ENCODE data around the gene ARHGEF10L.

Gene ARHGEF10L

GRCh38 chr1:17588048-17588871 is 48.8 kb downstream of the ARHGEF10L start:
- Histone ChIP-seq H3K27ac (ENCODE audit: low read depth in 2 of 2, low read length in 2 of 2) (peak overlapping the region; percentile 95 to 96), H3K9ac (ENCODE audit: low read depth in 1 of 2, low read length in 2 of 2) (peak overlapping the region; percentile 64 to 84), H3K27me3 (ENCODE audit: control insufficient read depth in 2 of 2, insufficient read depth in 2 of 2, low read length in 2 of 2) (no peaks in the 10 kb centered on the region), H3K9me3 (ENCODE audit: control insufficient read depth in 2 of 2, low read length in 2 of 2) (no peaks in the 10 kb centered on the region), H3K4me3 (ENCODE audit: low read length in 2 of 2) (peak overlapping the region; percentile 42 to 48), H3K4me1 (ENCODE audit: control insufficient read depth in 2 of 2, insufficient read depth in 2 of 2, low read length in 2 of 2) (peaks cover 55% of the 10 kb centered on the region in 2 donors), H3K36me3 (ENCODE audit: control insufficient read depth in 2 of 2, insufficient read depth in 2 of 2, low read length in 2 of 2) (peaks cover 17 to 25% of the 10 kb centered on the region in 2 donors)

GRCh38 chr1:17591814-17592430 is 52.4 kb downstream of the ARHGEF10L start:
- peak overlapping the region; percentile 27 to 41 for H3K9ac ChIP-seq (ENCODE audit: low read depth in 1 of 2, low read length in 2 of 2)
- peaks cover 64 to 74% of the 10 kb centered on the region in 2 donors for H3K4me1 ChIP-seq (ENCODE audit: control insufficient read depth in 2 of 2, insufficient read depth in 2 of 2, low read length in 2 of 2)
- H3K27me3 ChIP-seq (ENCODE audit: control insufficient read depth in 2 of 2, insufficient read depth in 2 of 2, low read length in 2 of 2): no peaks in the 10 kb centered on the region
- peak overlapping the region; percentile 59 to 61 for H3K27ac ChIP-seq (ENCODE audit: low read depth in 2 of 2, low read length in 2 of 2)
- no peaks in the 10 kb centered on the region for H3K9me3 ChIP-seq (ENCODE audit: control insufficient read depth in 2 of 2, low read length in 2 of 2)
- no peak overlapping the region for H3K4me3 ChIP-seq (ENCODE audit: low read length in 2 of 2)
- peaks cover 23 to 24% of the 10 kb centered on the region in 2 donors for H3K36me3 ChIP-seq (ENCODE audit: control insufficient read depth in 2 of 2, insufficient read depth in 2 of 2, low read length in 2 of 2)

- H3K4me1 ChIP-seq (ENCODE audit: control insufficient read depth in 2 of 2, insufficient read depth in 2 of 2, low read length in 2 of 2): peaks cover 56 to 74% of the 10 kb centered on the region in 2 donors
- peak overlapping the region; percentile 95 to 98 for H3K27ac ChIP-seq (ENCODE audit: low read depth in 2 of 2, low read length in 2 of 2)
- H3K9ac ChIP-seq (ENCODE audit: low read depth in 1 of 2, low read length in 2 of 2): peak overlapping the region in 1 of 2 donors; percentile 39
- H3K27me3 ChIP-seq (ENCODE audit: control insufficient read depth in 2 of 2, insufficient read depth in 2 of 2, low read length in 2 of 2): no peaks in the 10 kb centered on the region
- H3K4me3 ChIP-seq (ENCODE audit: low read length in 2 of 2): no peak overlapping the region
- H3K36me3 ChIP-seq (ENCODE audit: control insufficient read depth in 2 of 2, insufficient read depth in 2 of 2, low read length in 2 of 2): peaks cover 19 to 24% of the 10 kb centered on the region in 2 donors
- no peaks in the 10 kb centered on the region for H3K9me3 ChIP-seq (ENCODE audit: control insufficient read depth in 2 of 2, low read length in 2 of 2)
These were observed 54.5 kb downstream of the ARHGEF10L start for GRCh38 chr1:17594026-17594425.

GRCh38 chr1:17594690-17595601 is 55.4 kb downstream of the ARHGEF10L start:
- Histone ChIP-seq H3K9ac (ENCODE audit: low read depth in 1 of 2, low read length in 2 of 2) (peak overlapping the region; percentile 60 to 85), H3K4me3 (ENCODE audit: low read length in 2 of 2) (no peak overlapping the region), H3K27ac (ENCODE audit: low read depth in 2 of 2, low read length in 2 of 2) (peak overlapping the region; percentile 95 to 98), H3K4me1 (ENCODE audit: control insufficient read depth in 2 of 2, insufficient read depth in 2 of 2, low read length in 2 of 2) (peaks cover 53 to 73% of the 10 kb centered on the region in 2 donors), H3K9me3 (ENCODE audit: control insufficient read depth in 2 of 2, low read length in 2 of 2) (no peaks in the 10 kb centered on the region), H3K27me3 (ENCODE audit: control insufficient read depth in 2 of 2, insufficient read depth in 2 of 2, low read length in 2 of 2) (no peaks in the 10 kb centered on the region), H3K36me3 (ENCODE audit: control insufficient read depth in 2 of 2, insufficient read depth in 2 of 2, low read length in 2 of 2) (peaks cover 19 to 22% of the 10 kb centered on the region in 2 donors)

GRCh38 chr1:17595602-17595925 is 56.1 kb downstream of the ARHGEF10L start:
- H3K9me3 ChIP-seq (ENCODE audit: control insufficient read depth in 2 of 2, low read length in 2 of 2): no peaks in the 10 kb centered on the region
- no peak overlapping the region for H3K4me3 ChIP-seq (ENCODE audit: low read length in 2 of 2)
- H3K36me3 ChIP-seq (ENCODE audit: control insufficient read depth in 2 of 2, insufficient read depth in 2 of 2, low read length in 2 of 2): peaks cover 19 to 24% of the 10 kb centered on the region in 2 donors
- H3K9ac ChIP-seq (ENCODE audit: low read depth in 1 of 2, low read length in 2 of 2): peak overlapping the region; percentile 60 to 85
- H3K4me1 ChIP-seq (ENCODE audit: control insufficient read depth in 2 of 2, insufficient read depth in 2 of 2, low read length in 2 of 2): peaks cover 51 to 73% of the 10 kb centered on the region in 2 donors
- peak overlapping the region; percentile 95 to 98 for H3K27ac ChIP-seq (ENCODE audit: low read depth in 2 of 2, low read length in 2 of 2)
- H3K27me3 ChIP-seq (ENCODE audit: control insufficient read depth in 2 of 2, insufficient read depth in 2 of 2, low read length in 2 of 2): no peaks in the 10 kb centered on the region

- Histone ChIP-seq H3K9me3 (ENCODE audit: control insufficient read depth in 2 of 2, low read length in 2 of 2) (no peaks in the 10 kb centered on the region), H3K4me3 (ENCODE audit: low read length in 2 of 2) (peak overlapping the region; percentile 6 to 37), H3K4me1 (ENCODE audit: control insufficient read depth in 2 of 2, insufficient read depth in 2 of 2, low read length in 2 of 2) (peaks cover 49 to 68% of the 10 kb centered on the region in 2 donors), H3K36me3 (ENCODE audit: control insufficient read depth in 2 of 2, insufficient read depth in 2 of 2, low read length in 2 of 2) (peaks cover 16 to 22% of the 10 kb centered on the region in 2 donors), H3K27me3 (ENCODE audit: control insufficient read depth in 2 of 2, insufficient read depth in 2 of 2, low read length in 2 of 2) (no peaks in the 10 kb centered on the region), H3K27ac (ENCODE audit: low read depth in 2 of 2, low read length in 2 of 2) (peak overlapping the region; percentile 95 to 98), H3K9ac (ENCODE audit: low read depth in 1 of 2, low read length in 2 of 2) (peak overlapping the region; percentile 72 to 85)
These were observed 56.7 kb downstream of the ARHGEF10L start for GRCh38 chr1:17596186-17596585.

GRCh38 chr1:17596651-17597509 is 57.4 kb downstream of the ARHGEF10L start:
- Histone ChIP-seq H3K36me3 (ENCODE audit: control insufficient read depth in 2 of 2, insufficient read depth in 2 of 2, low read length in 2 of 2) (peaks cover 16 to 25% of the 10 kb centered on the region in 2 donors), H3K4me1 (ENCODE audit: control insufficient read depth in 2 of 2, insufficient read depth in 2 of 2, low read length in 2 of 2) (peaks cover 46 to 69% of the 10 kb centered on the region in 2 donors), H3K9me3 (ENCODE audit: control insufficient read depth in 2 of 2, low read length in 2 of 2) (no peaks in the 10 kb centered on the region), H3K9ac (ENCODE audit: low read depth in 1 of 2, low read length in 2 of 2) (peak overlapping the region; percentile 77 to 85), H3K4me3 (ENCODE audit: low read length in 2 of 2) (peak overlapping the region; percentile 41 to 71), H3K27me3 (ENCODE audit: control insufficient read depth in 2 of 2, insufficient read depth in 2 of 2, low read length in 2 of 2) (no peaks in the 10 kb centered on the region), H3K27ac (ENCODE audit: low read depth in 2 of 2, low read length in 2 of 2) (peak overlapping the region; percentile 95 to 98)

- peaks cover 43 to 75% of the 10 kb centered on the region in 2 donors for H3K4me1 ChIP-seq (ENCODE audit: control insufficient read depth in 2 of 2, insufficient read depth in 2 of 2, low read length in 2 of 2)
- peak overlapping the region; percentile 77 to 85 for H3K9ac ChIP-seq (ENCODE audit: low read depth in 1 of 2, low read length in 2 of 2)
- H3K4me3 ChIP-seq (ENCODE audit: low read length in 2 of 2): peak overlapping the region; percentile 41 to 71
- H3K27me3 ChIP-seq (ENCODE audit: control insufficient read depth in 2 of 2, insufficient read depth in 2 of 2, low read length in 2 of 2): no peaks in the 10 kb centered on the region
- H3K9me3 ChIP-seq (ENCODE audit: control insufficient read depth in 2 of 2, low read length in 2 of 2): no peaks in the 10 kb centered on the region
- H3K36me3 ChIP-seq (ENCODE audit: control insufficient read depth in 2 of 2, insufficient read depth in 2 of 2, low read length in 2 of 2): peaks cover 13 to 19% of the 10 kb centered on the region in 2 donors
- H3K27ac ChIP-seq (ENCODE audit: low read depth in 2 of 2, low read length in 2 of 2): peak overlapping the region; percentile 95 to 98
These were observed 58.2 kb downstream of the ARHGEF10L start for GRCh38 chr1:17597651-17598050.

- peak overlapping the region; percentile 48 to 85 for H3K9ac ChIP-seq (ENCODE audit: low read depth in 1 of 2, low read length in 2 of 2)
These were observed 58.8 kb downstream of the ARHGEF10L start for GRCh38 chr1:17598251-17598650.

More at GRCh38 chr1:17598251-17598650, 58.8 kb downstream of the ARHGEF10L start:
- peak overlapping the region in 1 of 2 donors; percentile 15 for H3K4me3 ChIP-seq (ENCODE audit: low read length in 2 of 2)
- H3K27ac ChIP-seq (ENCODE audit: low read depth in 2 of 2, low read length in 2 of 2): peak overlapping the region; percentile 95 to 98
- H3K4me1 ChIP-seq (ENCODE audit: control insufficient read depth in 2 of 2, insufficient read depth in 2 of 2, low read length in 2 of 2): peaks cover 47 to 79% of the 10 kb centered on the region in 2 donors
- H3K27me3 ChIP-seq (ENCODE audit: control insufficient read depth in 2 of 2, insufficient read depth in 2 of 2, low read length in 2 of 2): no peaks in the 10 kb centered on the region
- H3K36me3 ChIP-seq (ENCODE audit: control insufficient read depth in 2 of 2, insufficient read depth in 2 of 2, low read length in 2 of 2): peaks cover 10 to 13% of the 10 kb centered on the region in 2 donors
- H3K9me3 ChIP-seq (ENCODE audit: control insufficient read depth in 2 of 2, low read length in 2 of 2): no peaks in the 10 kb centered on the region

All from mucosa of rectum (tissue), 2 donors.